NCI-H526 (cell line): Measurements from ENCODE around the gene DCK.
A peak's percentile ranks its signal among the peaks of the same experiment; 100 is the strongest.
"Not testable (repeated sequence)": the region's sequence is repeated elsewhere in the genome, so short reads cannot be mapped to it uniquely, and the experiment has no call there.

Experiments
- DNase-seq, 2 experiments: peaks; one replicate each; lab custom pipeline; 2025; lab: John Stamatoyannopoulos, UW

Gene DCK

DNA sequence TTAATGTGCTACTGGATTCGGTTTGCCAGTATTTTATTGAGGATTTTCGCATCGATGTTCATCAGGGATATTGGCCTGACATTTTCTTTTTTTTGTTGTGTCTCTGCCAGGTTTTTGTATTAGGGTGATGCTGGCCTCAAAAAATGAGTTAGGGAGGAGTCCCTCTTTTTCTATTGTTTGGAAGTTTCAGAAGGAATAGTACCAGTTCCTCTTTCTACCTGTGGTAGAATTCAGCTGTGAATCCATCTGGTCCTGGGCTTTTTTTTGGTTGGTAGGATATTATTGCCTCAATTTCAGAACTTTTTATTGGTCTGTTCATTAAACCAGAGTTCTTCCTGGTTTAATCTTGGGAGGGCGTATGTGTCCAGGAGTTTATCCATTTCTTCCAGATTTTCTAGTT is 7.9 kb downstream of the DCK start:
- DNase-seq: not testable (repeated sequence)

DNA sequence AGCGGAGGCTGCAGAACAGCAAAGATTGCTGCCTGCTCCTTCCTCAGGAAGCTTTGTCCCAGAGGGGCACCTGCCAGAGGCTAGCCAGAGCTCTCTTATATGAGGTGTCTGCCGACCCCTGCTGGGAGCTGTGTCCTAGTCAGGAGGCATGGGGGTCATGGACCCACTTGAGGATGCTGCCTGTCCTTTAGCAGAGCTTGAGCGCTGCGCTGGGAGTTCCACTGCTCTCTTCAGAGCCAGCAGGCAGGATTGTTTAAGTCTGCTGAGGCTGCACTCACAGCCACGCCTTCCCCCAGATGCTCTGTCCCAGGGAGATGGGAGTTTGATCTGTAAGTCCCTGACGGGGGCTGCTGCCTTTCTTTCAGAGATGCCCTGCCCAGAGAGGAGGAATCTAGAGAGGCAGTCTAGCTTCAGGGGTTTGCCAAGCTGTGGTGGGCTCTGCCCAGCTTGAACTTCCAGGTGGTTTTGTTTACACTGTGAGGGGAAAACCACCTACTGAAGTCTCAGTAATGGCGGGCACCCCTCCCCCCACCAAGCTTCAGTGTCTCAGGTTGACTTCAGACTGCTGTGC is 10.9 kb downstream of the DCK start:
- no peak for DNase-seq

- not testable (repeated sequence) for DNase-seq
Observed at GRCh38 chr4:71005025-71005424, 11.6 kb downstream of the DCK start.

- no peak for DNase-seq
Observed at GRCh38 chr4:71006203-71006907, 12.9 kb downstream of the DCK start.

GRCh38 chr4:71008196-71008595 is 14.7 kb downstream of the DCK start:
- DNase-seq: no peak

- no peak for DNase-seq
Observed at GRCh38 chr4:71009086-71009485, 15.6 kb downstream of the DCK start.

- DNase-seq: peak; percentile 10 to 53
Observed at GRCh38 chr4:71009890-71010588, 16.6 kb downstream of the DCK start.

- no peak for DNase-seq
Observed at GRCh38 chr4:71011451-71011850, 18.0 kb downstream of the DCK start.

DNA sequence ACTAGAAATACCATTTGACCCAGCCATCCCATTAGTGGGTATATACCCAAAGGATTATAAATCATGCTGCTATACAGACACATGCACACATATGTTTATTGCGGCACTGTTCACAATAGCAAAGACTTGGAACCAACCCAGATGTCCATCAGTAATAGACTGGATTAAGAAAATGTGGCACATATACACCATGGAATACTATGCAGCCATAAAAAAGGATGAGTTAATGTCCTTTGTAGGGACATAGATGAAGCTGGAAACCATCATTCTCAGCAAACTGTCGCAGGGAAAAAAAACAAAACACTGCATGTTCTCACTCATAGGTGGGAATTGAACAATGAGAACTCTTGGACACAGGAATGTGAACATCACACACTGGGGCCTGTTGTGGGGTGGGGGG is 23.9 kb downstream of the DCK start:
- DNase-seq: not testable (repeated sequence)

GRCh38 chr4:71020611-71021010 is 27.2 kb downstream of the DCK start:
- DNase-seq: no peak

DNA sequence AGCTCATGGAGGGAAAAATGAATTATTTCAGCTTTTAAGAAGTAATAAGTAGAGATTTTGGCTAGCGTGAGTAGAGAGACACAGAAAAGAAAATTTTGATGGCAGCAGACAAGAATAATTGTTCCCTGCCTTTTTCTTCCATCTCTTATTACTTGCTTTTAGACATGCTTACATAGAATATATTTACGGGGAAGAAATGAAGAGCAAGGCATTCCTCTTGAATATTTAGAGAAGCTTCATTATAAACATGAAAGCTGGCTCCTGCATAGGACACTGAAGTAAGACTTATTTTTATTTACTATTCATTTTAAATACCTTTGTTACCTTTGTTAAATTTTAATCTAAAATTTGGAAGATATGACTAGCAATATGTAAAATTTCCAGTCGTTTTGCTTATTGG is 32.2 kb downstream of the DCK start:
- no peak for DNase-seq

DNA sequence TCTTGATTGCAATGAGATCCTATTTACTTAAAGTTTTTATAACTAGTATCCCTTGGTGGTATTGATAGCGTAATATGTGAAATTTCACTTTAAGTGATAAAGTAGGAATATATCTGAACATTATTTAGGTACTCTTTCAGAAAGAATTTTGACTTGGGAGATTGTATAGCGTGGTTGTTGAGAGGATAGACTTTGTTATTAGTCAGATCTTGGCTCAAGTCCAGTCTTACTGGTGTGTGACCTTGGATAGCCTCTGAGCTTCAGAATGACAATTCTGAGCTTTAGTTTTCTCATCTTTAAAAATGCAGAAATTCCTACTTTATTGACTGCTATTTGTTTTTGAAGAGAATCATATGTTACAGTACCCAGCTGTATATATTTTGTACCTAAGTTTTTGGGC is 32.6 kb downstream of the DCK start:
- DNase-seq: no peak

GRCh38 chr4:71027611-71028010 is 34.2 kb downstream of the DCK start:
- DNase-seq: no peak

DNA sequence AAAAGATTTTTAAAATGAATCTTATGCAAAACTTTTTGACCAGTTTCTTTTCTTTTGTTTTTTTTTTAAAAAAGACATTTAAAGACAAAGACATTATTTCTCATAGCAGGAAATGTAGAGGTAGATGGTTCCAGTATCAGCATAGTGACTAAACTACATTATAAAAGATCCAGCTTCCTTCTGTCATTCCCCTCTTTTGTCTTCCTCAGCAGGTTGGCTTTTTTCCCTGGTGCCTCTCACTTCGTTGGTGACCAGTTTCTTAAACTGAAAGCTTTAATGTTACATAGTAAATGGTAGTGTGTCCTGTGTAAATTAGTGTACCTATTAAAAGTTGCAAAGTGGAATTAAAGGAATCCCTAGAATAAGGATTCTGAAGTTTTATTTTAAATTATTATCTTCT is 36.1 kb downstream of the DCK start:
- DNase-seq: no peak

DNA sequence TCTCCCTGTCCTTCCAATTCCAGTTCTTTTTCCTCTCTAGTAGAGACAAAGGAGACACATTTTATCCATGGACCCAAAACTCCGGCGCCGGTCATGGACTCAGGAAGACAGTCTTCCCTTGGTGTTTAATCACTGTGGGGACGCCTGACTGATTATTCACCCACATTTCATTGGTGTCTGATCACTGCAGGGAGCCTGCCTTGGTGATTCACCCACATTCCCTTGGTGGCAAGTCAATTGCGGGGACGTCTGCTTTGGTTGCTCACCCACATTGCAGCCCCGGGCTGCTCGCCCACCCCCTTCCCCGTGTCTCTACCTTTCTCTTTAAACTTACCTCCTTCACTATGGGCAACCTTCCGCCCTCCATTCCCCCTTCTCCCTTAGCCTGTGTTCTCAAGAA is 38.7 kb downstream of the DCK start:
- not testable (repeated sequence) for DNase-seq

GRCh38 chr4:71045256-71045655 is 51.8 kb downstream of the DCK start:
- DNase-seq: no peak

DNA sequence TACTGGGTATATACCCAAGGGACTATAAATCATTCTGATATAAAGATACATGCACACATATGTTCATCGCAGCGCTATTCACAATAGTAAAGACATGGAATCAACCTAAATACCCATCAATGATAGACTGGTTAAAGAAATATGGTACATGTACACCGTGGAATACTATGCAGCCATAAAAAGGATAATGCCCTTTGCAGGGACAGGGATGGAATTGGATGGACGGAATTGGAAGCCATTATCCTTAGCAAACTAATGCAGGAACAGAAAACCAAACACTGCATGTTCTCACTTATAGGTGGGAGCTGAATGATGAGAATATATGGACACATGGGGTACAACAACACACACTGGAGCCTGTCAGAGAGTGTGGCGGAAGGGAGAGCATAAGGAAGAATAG is 55.9 kb downstream of the DCK start:
- DNase-seq: no peak

DNA sequence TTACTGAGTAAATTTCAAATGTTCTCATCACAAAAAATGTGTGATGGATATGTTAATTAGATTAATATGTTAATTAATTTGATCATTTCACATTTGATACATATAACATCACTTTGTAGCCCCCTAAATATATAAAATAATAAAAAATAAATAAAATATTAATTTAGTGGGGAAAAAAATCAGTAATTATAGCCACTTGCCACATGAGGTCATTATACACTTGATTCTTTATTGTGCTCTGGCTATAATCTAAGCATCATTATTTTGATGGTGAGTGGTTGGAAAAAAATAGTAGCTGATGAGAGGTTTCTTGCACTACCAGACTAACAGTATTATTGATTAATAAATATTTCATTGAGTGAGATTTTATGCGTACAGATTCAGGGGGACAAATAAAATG is 57.4 kb downstream of the DCK start:
- DNase-seq: peak in 1 of 2 experiments; percentile 6

GRCh38 chr4:71052034-71052433 is 58.6 kb downstream of the DCK start:
- no peak for DNase-seq

GRCh38 chr4:71052716-71053115 is 59.3 kb downstream of the DCK start:
- DNase-seq: no peak

DNA sequence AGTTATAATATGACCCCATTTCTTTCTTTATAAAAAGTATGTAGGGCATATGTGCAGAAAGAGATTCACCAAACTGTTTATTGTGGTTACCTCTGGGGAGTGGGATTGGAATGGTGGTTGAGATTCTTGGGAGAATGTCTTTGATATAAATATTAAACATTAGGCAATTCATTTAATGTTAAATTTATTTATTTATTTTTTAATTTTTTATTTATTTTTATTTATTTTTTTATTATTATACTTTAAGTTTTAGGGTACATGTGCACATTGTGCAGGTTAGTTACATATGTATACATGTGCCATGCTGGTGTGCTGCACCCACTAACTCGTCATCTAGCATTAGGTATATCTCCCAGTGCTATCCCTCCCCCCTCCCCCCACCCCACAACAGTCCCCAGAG is 60.2 kb downstream of the DCK start:
- not testable (repeated sequence) for DNase-seq

DNA sequence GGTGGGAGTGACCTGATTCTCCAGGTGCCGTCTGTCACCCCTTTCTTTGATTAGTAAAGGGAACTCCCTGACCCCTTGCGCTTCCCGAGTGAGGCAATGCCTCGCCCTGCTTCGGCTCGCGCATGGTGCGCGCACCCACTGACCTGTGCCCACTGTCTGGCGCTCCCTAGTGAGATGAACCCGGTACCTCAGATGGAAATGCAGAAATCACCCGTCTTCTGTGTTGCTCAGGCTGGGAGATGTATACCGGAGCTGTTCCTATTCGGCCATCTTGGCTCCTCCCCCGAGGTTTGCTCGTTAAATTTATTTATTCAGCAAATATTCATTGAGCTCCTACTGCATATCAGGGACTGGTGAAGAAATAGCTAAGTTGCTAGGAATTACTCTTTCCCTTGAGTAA is 66.1 kb downstream of the DCK start:
- peak; percentile 59 to 80 for DNase-seq

DNA sequence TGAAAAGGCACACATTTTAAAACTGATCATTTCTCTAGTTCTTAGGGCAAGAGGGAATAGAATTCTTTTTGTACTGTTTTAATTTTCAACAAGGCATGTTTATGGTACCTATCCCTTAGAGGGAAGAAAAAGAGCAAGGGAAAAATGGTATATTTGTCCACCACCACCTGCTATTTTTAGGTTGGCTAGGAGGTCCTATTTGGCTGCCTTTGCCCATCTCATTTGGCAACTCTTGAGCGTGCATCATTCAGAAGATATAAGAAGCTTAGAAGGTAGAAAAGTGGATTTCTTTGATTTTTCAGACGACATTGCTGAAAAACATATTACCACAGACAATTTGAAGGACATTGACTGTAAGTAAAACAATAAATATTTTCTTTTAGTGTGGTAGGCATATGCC is 69.0 kb downstream of the DCK start:
- DNase-seq: no peak
